H9 (cell line): ENCODE results near the gene CHCHD6. TPM values are rescaled to one million over a fixed set of nuclear protein-coding genes. Genes with fewer than 3 reads are reported as not detected.

Source experiments
- DNase-seq: peaks from one replicate; pipeline ENCODE4 v3.0.0-alpha.2; 2017
- H2AFZ ChIP-seq: one replicate; pipeline ENCODE4 v1.6.1; 2013; ENCODE audit warnings: mild to moderate bottlenecking, low read length, control low read depth, moderate library complexity
- H2AK5ac ChIP-seq: 2 replicates; pipeline ENCODE4 v1.6.1; 2013; ENCODE audit warnings: low read length, control low read depth, mixed read lengths; ENCODE audit not compliant: insufficient read length
- H2BK120ac ChIP-seq: one replicate; pipeline ENCODE4 v1.6.1; 2013; ENCODE audit warnings: low read depth, mild to moderate bottlenecking, low read length, control low read depth, inconsistent platforms; ENCODE audit not compliant: poor library complexity, severe bottlenecking
- H2BK12ac ChIP-seq: 2 replicates; pipeline ENCODE4 v1.6.1; 2013; ENCODE audit warnings: low read length, control low read depth, mixed read lengths, low read depth; ENCODE audit not compliant: insufficient read length
- H2BK15ac ChIP-seq: 2 replicates; pipeline ENCODE4 v1.6.1; 2013; ENCODE audit warnings: low read depth, low read length, control low read depth
- H2BK20ac ChIP-seq: one replicate; pipeline ENCODE4 v1.6.1; 2013; ENCODE audit warnings: low read depth, mild to moderate bottlenecking, low read length, control low read depth, inconsistent platforms; ENCODE audit not compliant: poor library complexity, severe bottlenecking
- H2BK5ac ChIP-seq: 2 replicates; pipeline ENCODE4 v1.6.1; 2013; ENCODE audit warnings: low read length, control low read depth, mixed read lengths; ENCODE audit not compliant: insufficient read length
- H3K14ac ChIP-seq: 2 replicates; pipeline ENCODE4 v1.6.1; 2013; ENCODE audit warnings: low read length, control low read depth; ENCODE audit not compliant: insufficient read depth
- H3K18ac ChIP-seq: 2 replicates; pipeline ENCODE4 v1.6.1; 2013; ENCODE audit warnings: low read depth, mild to moderate bottlenecking, mixed read lengths, low read length, control low read depth; ENCODE audit not compliant: insufficient read length
- H3K23ac ChIP-seq: 2 replicates; pipeline ENCODE4 v1.6.1; 2013; ENCODE audit warnings: low read length, control low read depth, mixed read lengths, low read depth; ENCODE audit not compliant: insufficient read length
- H3K23me2 ChIP-seq: 2 replicates; pipeline ENCODE4 v1.6.1; 2013; ENCODE audit warnings: low read depth, mild to moderate bottlenecking, mixed read lengths, low read length, control low read depth; ENCODE audit not compliant: insufficient read length, poor library complexity, severe bottlenecking
- H3K27ac ChIP-seq: 2 replicates; pipeline ENCODE4 v1.5.1; 2013; ENCODE audit warnings: low read length, control low read depth, mixed read lengths, low read depth; ENCODE audit not compliant: insufficient read length
- H3K27me3 ChIP-seq: 2 replicates; pipeline ENCODE4 v1.6.1; 2013; ENCODE audit warnings: low read length, control low read depth, inconsistent platforms; ENCODE audit not compliant: insufficient read depth
- H3K4ac ChIP-seq: 2 replicates; pipeline ENCODE4 v1.6.1; 2013; ENCODE audit warnings: low read depth, mild to moderate bottlenecking, control low read depth, inconsistent platforms, low read length, moderate library complexity
- H3K4me1 ChIP-seq: 2 replicates; pipeline ENCODE4 v1.6.1; 2013; ENCODE audit warnings: low read length, control low read depth, inconsistent platforms; ENCODE audit not compliant: insufficient read depth
- H3K4me2 ChIP-seq: 2 replicates; pipeline ENCODE4 v1.6.1; 2013; ENCODE audit warnings: low read length, control low read depth, mixed read lengths; ENCODE audit not compliant: insufficient read length, insufficient read depth
- H3K56ac ChIP-seq: 2 replicates; pipeline ENCODE4 v1.6.1; 2013; ENCODE audit warnings: low read depth, mild to moderate bottlenecking, mixed read lengths, low read length, control low read depth; ENCODE audit not compliant: insufficient read length
- H3K79me1 ChIP-seq: 2 replicates; pipeline ENCODE4 v1.6.1; 2013; ENCODE audit warnings: low read depth, mild to moderate bottlenecking, moderate library complexity, low read length, control low read depth, inconsistent platforms; ENCODE audit not compliant: insufficient read depth, poor library complexity, severe bottlenecking
- H3K79me2 ChIP-seq: 2 replicates; pipeline ENCODE4 v1.6.1; 2013; ENCODE audit warnings: low read length, control low read depth, inconsistent platforms; ENCODE audit not compliant: insufficient read depth
- H3K9ac ChIP-seq: 2 replicates; pipeline ENCODE4 v1.6.1; 2013; ENCODE audit warnings: low read length, control low read depth, mixed read lengths; ENCODE audit not compliant: insufficient read length; ENCODE audit errors: extremely low read depth
- H3K9me3 ChIP-seq: one replicate; pipeline ENCODE4 v1.6.1; 2013; ENCODE audit warnings: low read depth, low read length, inconsistent platforms; ENCODE audit not compliant: control insufficient read depth
- H3T11ph ChIP-seq: one replicate; pipeline ENCODE4 v1.6.1; 2013; ENCODE audit warnings: mild to moderate bottlenecking, low read length, control low read depth, inconsistent platforms
- H4K20me1 ChIP-seq: one replicate; pipeline ENCODE4 v1.6.1; 2013; ENCODE audit not compliant: control insufficient read depth, insufficient read length, insufficient read depth
- H4K5ac ChIP-seq: 2 replicates; pipeline ENCODE4 v1.6.1; 2013; ENCODE audit warnings: low read depth, mild to moderate bottlenecking, mixed read lengths, low read length, control low read depth; ENCODE audit not compliant: insufficient read length
- H4K8ac ChIP-seq: replicated peaks from 2 replicates; pipeline ENCODE4 v1.6.1; 2013; ENCODE audit warnings: low read length, control low read depth, mixed read lengths, low read depth; ENCODE audit not compliant: insufficient read length
- H4K91ac ChIP-seq: 2 replicates; pipeline ENCODE4 v1.6.1; 2013; ENCODE audit warnings: low read depth, mild to moderate bottlenecking, moderate library complexity, mixed read lengths, low read length, control low read depth; ENCODE audit not compliant: insufficient read length
- H3K27ac Mint-ChIP-seq, 3 experiments: 2 replicates in 2 of 3; 3 replicates in 1 of 3; pipeline ENCODE4 v1.8.0; 2020 to 2021; ENCODE audit warnings: mixed read lengths in 3 of 3, mild to moderate bottlenecking in 1 of 3, moderate library complexity in 1 of 3
- H3K27me3 Mint-ChIP-seq: 2 replicates; pipeline ENCODE4 v1.8.0; 2021; ENCODE audit warnings: low read depth, mild to moderate bottlenecking, moderate library complexity, mixed read lengths
- H3K36me3 Mint-ChIP-seq, 3 experiments: 2 replicates in 2 of 3; 3 replicates in 1 of 3; pipeline ENCODE4 v1.8.0; 2020 to 2021; ENCODE audit warnings: low read depth in 3 of 3, mixed read lengths in 3 of 3; ENCODE audit not compliant: insufficient read depth in 1 of 3
- H3K4me1 Mint-ChIP-seq, 2 experiments: 2 replicates each; pipeline ENCODE4 v1.8.0; 2020; ENCODE audit warnings: mixed read lengths in 2 of 2
- H3K4me3 Mint-ChIP-seq, 2 experiments: 2 replicates in 1 of 2; 3 replicates in 1 of 2; pipeline ENCODE4 v1.8.0; 2020 to 2021; ENCODE audit warnings: mild to moderate bottlenecking in 2 of 2, mixed read lengths in 2 of 2, moderate library complexity in 1 of 2
- H3K9me3 Mint-ChIP-seq, 2 experiments: 2 replicates in 1 of 2; 3 replicates in 1 of 2; pipeline ENCODE4 v1.8.0; 2020; ENCODE audit warnings: mild to moderate bottlenecking in 2 of 2, mixed read lengths in 2 of 2, moderate library complexity in 1 of 2
- WGBS: extraction: QIAGEN DNeasy Blood & Tissue Kit; methylation state at CpG from one replicate; pipeline ENCODE4 v1.1.7; 2013; ENCODE audit warnings: missing lambda C conversion rate, low lambda C conversion rate, mixed read lengths; ENCODE audit not compliant: insufficient read length; ENCODE audit errors: extremely low coverage; 5-methylcytosine and 5-hydroxymethylcytosine counted together
- total RNA-seq: library from RNA; stranded (reverse); gene quantifications from 2 replicates; pipeline ENCODE4 v1.2.1, GENCODE V29; 2021
- TF ChIP-seq, protein P1 (sequence below): fragments of 200-600 bp; sonication (generic); conservative IDR thresholded peaks from 3 replicates; pipeline ENCODE4 v1.8.0; 2021; ENCODE audit warnings: antibody characterized with exemption, mild to moderate bottlenecking

CHCHD6 gene
- total RNA-seq, 1 experiment from 2014 or later = 34.2 TPM

DNA sequence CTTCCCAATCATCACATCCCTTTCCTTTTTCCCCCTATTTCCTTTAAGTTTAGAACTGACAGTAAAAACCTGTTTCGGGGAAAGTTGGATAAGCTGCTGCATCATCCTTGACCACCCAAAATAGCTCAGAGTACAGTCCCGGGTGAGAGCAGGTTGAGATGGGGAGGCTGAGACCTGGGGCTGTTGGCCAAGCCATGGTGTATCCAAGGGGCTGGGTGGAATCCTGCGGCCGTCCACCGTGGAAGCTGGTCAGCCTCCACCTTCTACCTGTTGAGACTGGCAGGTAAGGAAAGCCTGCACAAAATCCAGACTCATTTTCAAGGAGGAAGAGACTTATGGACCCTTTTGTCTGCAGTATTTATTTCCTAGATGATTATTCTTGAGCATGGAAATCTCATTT lies 150.6 kb downstream of the CHCHD6 start:
- peaks cover 78 to 80% of the 10 kb centered on the region in 2 experiments for H3K4me1 Mint-ChIP-seq
- Histone ChIP-seq H3K79me1 (no peaks in the 10 kb centered on the region), H2AK5ac (no peak overlapping the region), H3K23ac (no peak overlapping the region), H4K91ac (no peak overlapping the region), H3K27me3 (no peaks in the 10 kb centered on the region), H2BK15ac (no peak overlapping the region), H3K23me2 (no peaks in the 10 kb centered on the region), H3T11ph (no peak overlapping the region), H2BK20ac (no peak overlapping the region), H2BK120ac (no peak overlapping the region), H3K4me2 (no peak overlapping the region), H3K9ac (no peak overlapping the region), H3K4me1 (peaks cover 25% of the 10 kb centered on the region), H3K18ac (no peak overlapping the region), H2BK12ac (no peak overlapping the region), H4K5ac (no peak overlapping the region), H3K14ac (no peak overlapping the region), H2AFZ (no peak overlapping the region), H2BK5ac (no peak overlapping the region), H4K8ac (no peak overlapping the region), H3K79me2 (no peaks in the 10 kb centered on the region), H3K56ac (no peak overlapping the region), H3K9me3 (no peaks in the 10 kb centered on the region), H4K20me1 (no peaks in the 10 kb centered on the region), H3K27ac (no peak overlapping the region), H3K4ac (no peak overlapping the region)
- H3K9me3 Mint-ChIP-seq = no peaks in the 10 kb centered on the region
- no peak overlapping the region for H3K27ac Mint-ChIP-seq
- no peak for DNase-seq
- peaks cover 0 to 1% (median 0%) of the 10 kb centered on the region in 3 experiments; a peak in 1 of 7 replicates for H3K36me3 Mint-ChIP-seq
- TF ChIP-seq, protein P1, sequence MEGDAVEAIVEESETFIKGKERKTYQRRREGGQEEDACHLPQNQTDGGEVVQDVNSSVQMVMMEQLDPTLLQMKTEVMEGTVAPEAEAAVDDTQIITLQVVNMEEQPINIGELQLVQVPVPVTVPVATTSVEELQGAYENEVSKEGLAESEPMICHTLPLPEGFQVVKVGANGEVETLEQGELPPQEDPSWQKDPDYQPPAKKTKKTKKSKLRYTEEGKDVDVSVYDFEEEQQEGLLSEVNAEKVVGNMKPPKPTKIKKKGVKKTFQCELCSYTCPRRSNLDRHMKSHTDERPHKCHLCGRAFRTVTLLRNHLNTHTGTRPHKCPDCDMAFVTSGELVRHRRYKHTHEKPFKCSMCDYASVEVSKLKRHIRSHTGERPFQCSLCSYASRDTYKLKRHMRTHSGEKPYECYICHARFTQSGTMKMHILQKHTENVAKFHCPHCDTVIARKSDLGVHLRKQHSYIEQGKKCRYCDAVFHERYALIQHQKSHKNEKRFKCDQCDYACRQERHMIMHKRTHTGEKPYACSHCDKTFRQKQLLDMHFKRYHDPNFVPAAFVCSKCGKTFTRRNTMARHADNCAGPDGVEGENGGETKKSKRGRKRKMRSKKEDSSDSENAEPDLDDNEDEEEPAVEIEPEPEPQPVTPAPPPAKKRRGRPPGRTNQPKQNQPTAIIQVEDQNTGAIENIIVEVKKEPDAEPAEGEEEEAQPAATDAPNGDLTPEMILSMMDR = no peak
- H3K4me3 Mint-ChIP-seq = no peak overlapping the region
- peaks cover 1% of the 10 kb centered on the region; the same call in 1 of the 2 replicates for H3K27me3 Mint-ChIP-seq
- WGBS = no CpG with 5 or more reads among the region's 5 CpGs
